DOHH2 (cell line): ENCODE measurements around the gene CPM.

ENCODE experiments used
- H3F3A ChIP-seq: fragments of 200-600 bp; sonication (generic), shearing (Covaris generic); 2 replicates; pipeline ENCODE4 v1.6.0; 2016; ENCODE audit warnings: antibody characterized with exemption, mild to moderate bottlenecking; ENCODE audit not compliant: control insufficient read depth, insufficient read depth
- H3K27ac ChIP-seq: fragments of 200-600 bp; sonication (generic); 2 replicates; pipeline ENCODE4 v1.5.1; 2014; ENCODE audit warnings: low read depth, mild to moderate bottlenecking, low read length, moderate library complexity
- H3K27me3 ChIP-seq: fragments of 200-600 bp; sonication (generic); 2 replicates; pipeline ENCODE4 v1.6.1; 2014; ENCODE audit warnings: mild to moderate bottlenecking, low read length, mixed read lengths; ENCODE audit not compliant: control insufficient read depth
- H3K36me3 ChIP-seq: fragments of 200-600 bp; sonication (generic); 2 replicates; pipeline ENCODE4 v1.6.1; 2014; ENCODE audit warnings: mild to moderate bottlenecking, low read length, moderate library complexity, mixed read lengths; ENCODE audit not compliant: control insufficient read depth
- H3K4me1 ChIP-seq: fragments of 200-600 bp; sonication (generic); 2 replicates; pipeline ENCODE4 v1.6.1; 2014; ENCODE audit warnings: mild to moderate bottlenecking, low read length, mixed read lengths; ENCODE audit not compliant: control insufficient read depth
- H3K4me2 ChIP-seq: fragments of 200-600 bp; sonication (generic); 2 replicates; pipeline ENCODE4 v1.6.0; 2014; ENCODE audit warnings: mild to moderate bottlenecking, low read length, moderate library complexity
- H3K4me3 ChIP-seq: fragments of 200-600 bp; sonication (generic); 2 replicates; pipeline ENCODE4 v1.5.1; 2014; ENCODE audit warnings: mild to moderate bottlenecking, low read length, mixed read lengths
- H3K79me2 ChIP-seq: fragments of 200-600 bp; sonication (generic); 2 replicates; pipeline ENCODE4 v1.6.1; 2014; ENCODE audit warnings: mild to moderate bottlenecking, low read length, mixed read lengths; ENCODE audit not compliant: control insufficient read depth
- H3K9me2 ChIP-seq: fragments of 200-600 bp; sonication (generic); replicated peaks from 2 replicates; pipeline ENCODE4 v1.6.1; 2014; ENCODE audit warnings: mild to moderate bottlenecking, low read length, mixed read lengths; ENCODE audit not compliant: control insufficient read depth
- H3K9me3 ChIP-seq: fragments of 200-600 bp; sonication (generic); 2 replicates; pipeline ENCODE4 v1.6.1; 2014; ENCODE audit warnings: antibody characterized with exemption, low read length, mixed read lengths; ENCODE audit not compliant: control insufficient read depth, insufficient read depth
- H4K20me1 ChIP-seq: fragments of 200-600 bp; sonication (generic); 2 replicates; pipeline ENCODE4 v1.6.0; 2014; ENCODE audit warnings: low read depth, mild to moderate bottlenecking, antibody characterized with exemption, low read length, moderate library complexity; ENCODE audit not compliant: control insufficient read depth, insufficient read depth
- EZH2phosphoT487 ChIP-seq: fragments of 200-600 bp; sonication (generic); IDR thresholded peaks from 2 replicates; pipeline ENCODE4 v1.6.1; 2017; ENCODE audit warnings: borderline replicate concordance, mild to moderate bottlenecking, antibody characterized with exemption, low read length, moderate library complexity, mixed read lengths
- TF ChIP-seq, protein P1 (sequence below): fragments of 200-600 bp; sonication (generic); IDR thresholded peaks from one replicate; pipeline ENCODE4 v1.5.1; 2014; ENCODE audit warnings: antibody characterized with exemption, mild to moderate bottlenecking, low read depth, low read length; ENCODE audit not compliant: poor library complexity, severe bottlenecking

Gene CPM

DNA sequence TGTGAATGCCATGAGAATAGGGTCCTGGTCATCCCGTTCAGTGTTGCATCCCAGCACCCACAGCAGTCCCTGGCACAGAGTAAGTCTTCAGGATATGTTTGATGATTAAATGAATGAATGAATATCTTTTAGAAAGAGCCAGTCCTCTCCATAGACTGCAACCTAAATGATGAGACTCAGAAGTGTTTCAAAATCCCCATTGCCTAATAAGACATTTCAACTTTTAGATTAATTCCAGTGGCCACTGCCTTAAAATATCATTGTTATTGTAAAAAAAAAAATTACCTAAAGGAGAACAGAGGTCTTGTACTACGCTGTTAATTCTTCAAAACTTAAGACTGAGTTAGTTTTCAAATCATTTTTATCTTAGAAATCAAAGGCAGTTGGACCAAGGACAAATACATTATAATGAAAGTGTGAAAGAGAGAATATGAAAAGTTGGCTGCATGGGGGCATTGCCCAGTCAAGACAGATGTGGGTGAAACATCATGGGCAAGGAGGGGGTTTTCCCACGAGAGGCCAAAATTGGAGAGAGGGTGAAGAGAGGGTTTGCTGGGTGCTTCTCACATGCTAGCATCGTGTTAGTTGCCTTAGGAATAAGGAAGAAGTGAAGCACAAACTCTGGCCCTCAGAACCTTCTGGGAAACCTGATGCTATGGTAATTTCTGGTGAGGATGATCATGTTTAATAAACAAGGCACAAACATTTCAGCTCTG is 26.3 kb upstream of the CPM start:
- H3K27ac ChIP-seq = no peak overlapping the region
- H3K9me3 ChIP-seq = no peaks in the 10 kb centered on the region
- H3K79me2 ChIP-seq = no peaks in the 10 kb centered on the region
- no peaks in the 10 kb centered on the region for H3K9me2 ChIP-seq
- no peak overlapping the region for H3K4me3 ChIP-seq
- no peak overlapping the region for H3K4me2 ChIP-seq
- H3K27me3 ChIP-seq = no peaks in the 10 kb centered on the region
- H3F3A ChIP-seq = no peaks in the 10 kb centered on the region
- TF ChIP-seq EZH2phosphoT487 = no peak
- TF ChIP-seq, protein P1, sequence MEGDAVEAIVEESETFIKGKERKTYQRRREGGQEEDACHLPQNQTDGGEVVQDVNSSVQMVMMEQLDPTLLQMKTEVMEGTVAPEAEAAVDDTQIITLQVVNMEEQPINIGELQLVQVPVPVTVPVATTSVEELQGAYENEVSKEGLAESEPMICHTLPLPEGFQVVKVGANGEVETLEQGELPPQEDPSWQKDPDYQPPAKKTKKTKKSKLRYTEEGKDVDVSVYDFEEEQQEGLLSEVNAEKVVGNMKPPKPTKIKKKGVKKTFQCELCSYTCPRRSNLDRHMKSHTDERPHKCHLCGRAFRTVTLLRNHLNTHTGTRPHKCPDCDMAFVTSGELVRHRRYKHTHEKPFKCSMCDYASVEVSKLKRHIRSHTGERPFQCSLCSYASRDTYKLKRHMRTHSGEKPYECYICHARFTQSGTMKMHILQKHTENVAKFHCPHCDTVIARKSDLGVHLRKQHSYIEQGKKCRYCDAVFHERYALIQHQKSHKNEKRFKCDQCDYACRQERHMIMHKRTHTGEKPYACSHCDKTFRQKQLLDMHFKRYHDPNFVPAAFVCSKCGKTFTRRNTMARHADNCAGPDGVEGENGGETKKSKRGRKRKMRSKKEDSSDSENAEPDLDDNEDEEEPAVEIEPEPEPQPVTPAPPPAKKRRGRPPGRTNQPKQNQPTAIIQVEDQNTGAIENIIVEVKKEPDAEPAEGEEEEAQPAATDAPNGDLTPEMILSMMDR = no peak
- no peaks in the 10 kb centered on the region for H4K20me1 ChIP-seq
- H3K36me3 ChIP-seq = no peaks in the 10 kb centered on the region
- peaks cover 5% of the 10 kb centered on the region; the same call in 1 of the 2 replicates for H3K4me1 ChIP-seq

DNA sequence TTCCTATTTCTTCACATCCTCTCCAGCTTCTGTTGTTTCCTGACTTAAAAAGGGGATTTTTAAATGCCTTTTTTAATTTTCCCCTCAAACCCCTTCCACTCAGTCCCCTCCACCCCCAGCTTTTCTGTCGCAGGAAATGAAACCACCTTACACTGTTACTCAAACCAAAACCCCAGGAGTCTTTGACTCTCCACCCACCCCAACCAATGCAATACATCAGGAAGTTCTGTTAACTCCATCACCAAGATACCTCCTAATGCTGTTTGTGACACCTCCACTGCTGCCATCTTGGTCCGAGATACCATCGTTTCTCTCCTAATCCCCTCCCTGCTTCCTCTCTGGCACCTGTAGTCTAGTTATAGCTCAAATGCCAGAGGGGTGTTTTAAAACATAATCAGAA is 25.4 kb upstream of the CPM start:
- no peaks in the 10 kb centered on the region for H3F3A ChIP-seq
- H3K27ac ChIP-seq = no peak overlapping the region
- no peaks in the 10 kb centered on the region for H3K79me2 ChIP-seq
- H3K9me2 ChIP-seq = no peaks in the 10 kb centered on the region
- no peaks in the 10 kb centered on the region for H3K36me3 ChIP-seq
- no peak overlapping the region for H3K4me2 ChIP-seq
- H4K20me1 ChIP-seq = no peaks in the 10 kb centered on the region
- H3K9me3 ChIP-seq = no peaks in the 10 kb centered on the region
- H3K27me3 ChIP-seq = no peaks in the 10 kb centered on the region
- H3K4me3 ChIP-seq = no peak overlapping the region
- peaks cover 5% of the 10 kb centered on the region; the same call in 1 of the 2 replicates for H3K4me1 ChIP-seq
- TF ChIP-seq, protein P1 = no peak
- no peak for TF ChIP-seq EZH2phosphoT487

DNA sequence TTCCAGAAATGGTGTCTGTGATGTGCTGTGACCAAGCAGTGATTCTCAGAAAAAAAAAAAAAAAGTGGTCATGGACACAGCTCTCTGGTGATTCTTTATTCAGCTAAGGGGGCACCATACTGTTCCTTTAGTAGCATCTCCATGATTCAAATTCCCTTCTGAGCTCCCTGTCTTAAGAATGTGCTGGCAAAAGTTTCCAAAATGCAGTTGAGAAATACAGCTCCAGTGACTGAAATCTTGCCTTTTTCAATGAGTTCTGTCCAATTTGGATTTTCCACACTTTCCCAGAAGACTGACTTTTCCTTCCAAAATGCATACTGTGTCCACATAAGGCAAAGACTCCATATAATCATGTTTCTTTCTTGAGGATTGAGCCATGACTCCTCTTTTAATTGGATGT is 24.3 kb upstream of the CPM start:
- no peak overlapping the region for H3K4me3 ChIP-seq
- H3K4me2 ChIP-seq = no peak overlapping the region
- H3K9me2 ChIP-seq = no peaks in the 10 kb centered on the region
- peaks cover 5% of the 10 kb centered on the region; the same call in 1 of the 2 replicates for H3K4me1 ChIP-seq
- no peak overlapping the region for H3K27ac ChIP-seq
- H3F3A ChIP-seq = no peaks in the 10 kb centered on the region
- no peak for TF ChIP-seq EZH2phosphoT487
- no peaks in the 10 kb centered on the region for H3K9me3 ChIP-seq
- H3K79me2 ChIP-seq = no peaks in the 10 kb centered on the region
- no peaks in the 10 kb centered on the region for H3K27me3 ChIP-seq
- no peaks in the 10 kb centered on the region for H4K20me1 ChIP-seq
- H3K36me3 ChIP-seq = no peaks in the 10 kb centered on the region

DNA sequence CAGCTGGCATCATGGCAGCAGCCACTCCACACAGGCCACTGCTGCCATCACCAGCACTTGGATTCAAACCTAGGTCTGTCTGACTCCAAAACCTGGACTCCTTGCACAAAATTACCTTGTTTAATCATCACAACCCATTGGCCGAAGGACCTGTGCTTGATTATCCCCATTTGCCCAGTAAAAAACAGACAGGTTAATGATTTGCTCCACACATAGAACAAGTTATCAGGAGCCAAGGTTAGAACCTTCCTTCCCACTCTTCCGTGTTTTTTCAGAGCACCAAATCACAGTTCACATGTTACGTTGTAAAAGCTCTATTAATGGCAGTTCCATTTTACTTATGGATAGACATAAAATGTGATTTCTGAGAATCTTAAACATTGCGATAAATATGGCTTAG is 23.5 kb upstream of the CPM start:
- Histone ChIP-seq H3K79me2 (no peaks in the 10 kb centered on the region), H3K4me1 (peaks cover 5% of the 10 kb centered on the region; the same call in 1 of the 2 replicates), H3K4me2 (no peak overlapping the region), H3K9me2 (no peaks in the 10 kb centered on the region), H3F3A (no peaks in the 10 kb centered on the region), H3K27ac (no peak overlapping the region), H4K20me1 (no peaks in the 10 kb centered on the region), H3K27me3 (no peaks in the 10 kb centered on the region), H3K9me3 (no peaks in the 10 kb centered on the region), H3K4me3 (no peak overlapping the region), H3K36me3 (no peaks in the 10 kb centered on the region)
- TF ChIP-seq, protein P1 = no peak
- TF ChIP-seq EZH2phosphoT487 = no peak
